H1 (cell line): ENCODE data around the gene BICDL1. TPM values are rescaled to one million over a fixed set of nuclear protein-coding genes. Genes with fewer than 3 reads are reported as not detected.

Source experiments
- CTCF ChIA-PET: fragments of 300-600 bp; sonication (Branson Sonifier 250); formaldehyde crosslinking; loops from one replicate; lab custom pipeline; 2021; ENCODE audit not compliant: partially characterized antibody; lab: Charles Lee
- POLR2A ChIA-PET: fragments of 300-600 bp; sonication (Branson Sonifier 250); formaldehyde crosslinking; loops from one replicate; lab custom pipeline; 2021; ENCODE audit warnings: inconsistent platforms; ENCODE audit not compliant: partially characterized antibody; lab: Charles Lee
- DNase-seq, 2 experiments: peaks; one replicate each; pipeline versions ENCODE4 v3.0.0 to v3.0.0-alpha.2; 2010 to 2022; ENCODE audit warnings: low spot score in 2 of 2, low read depth in 1 of 2, mixed read lengths in 1 of 2
- FAIRE-seq: peaks from 2 replicates; lab custom pipeline; 2011; peaks lifted over from hg19 to GRCh38; lab: Jason Lieb, UNC
- H2AFZ ChIP-seq: 2 replicates; pipeline ENCODE4 v1.8.1; 2012; ENCODE audit warnings: low read length, inconsistent platforms
- H2AK5ac ChIP-seq: 2 replicates; pipeline ENCODE4 v1.6.1; 2013; ENCODE audit warnings: low read depth, low read length
- H2BK120ac ChIP-seq: replicated peaks from 2 replicates; pipeline ENCODE3; 2013; ENCODE audit warnings: low read depth, low read length, inconsistent platforms
- H2BK12ac ChIP-seq: 2 replicates; pipeline ENCODE4 v1.6.1; 2013; ENCODE audit warnings: low read depth, low read length
- H2BK15ac ChIP-seq: 2 replicates; pipeline ENCODE4 v1.6.1; 2013; ENCODE audit warnings: low read length
- H2BK20ac ChIP-seq: 2 replicates; pipeline ENCODE4 v1.6.1; 2013; ENCODE audit warnings: low read length
- H2BK5ac ChIP-seq: 2 replicates; pipeline ENCODE4 v1.6.1; 2013; ENCODE audit warnings: low read depth, low read length
- H3K14ac ChIP-seq: 2 replicates; pipeline ENCODE4 v1.6.1; 2013; ENCODE audit warnings: inconsistent platforms; ENCODE audit not compliant: insufficient read length
- H3K18ac ChIP-seq: 2 replicates; pipeline ENCODE4 v1.6.1; 2013; ENCODE audit warnings: low read length; ENCODE audit errors: extremely low read depth
- H3K23ac ChIP-seq: 2 replicates; pipeline ENCODE4 v1.6.1; 2013; ENCODE audit warnings: inconsistent platforms; ENCODE audit not compliant: insufficient read length
- H3K23me2 ChIP-seq: 2 replicates; pipeline ENCODE4 v1.6.1; 2013; ENCODE audit warnings: low read depth, low read length
- H3K27ac ChIP-seq: 2 replicates; pipeline ENCODE4 v1.6.1; 2011; ENCODE audit warnings: low read depth, low read length, inconsistent platforms
- H3K27me3 ChIP-seq, 4 experiments: replicated peaks in 1 of 4; 1 replicate in 1 of 4; 2 replicates in 3 of 4; pipeline versions ENCODE4 v1.6.1 to v1.8.1; 2011 to 2013; ENCODE audit warnings: low read length in 3 of 4, mild to moderate bottlenecking in 3 of 4, inconsistent platforms in 2 of 4, mixed read lengths in 2 of 4, moderate library complexity in 1 of 4; ENCODE audit not compliant: control insufficient read depth in 3 of 4, insufficient read depth in 3 of 4; ENCODE audit errors: extremely low read depth in 1 of 4
- H3K36me3 ChIP-seq, 4 experiments: 2 replicates each; pipeline versions ENCODE4 v1.6.1 to v1.8.1; 2011 to 2013; ENCODE audit warnings: mild to moderate bottlenecking in 4 of 4, low read length in 3 of 4, moderate library complexity in 2 of 4, control low read depth in 1 of 4, inconsistent platforms in 1 of 4; ENCODE audit not compliant: insufficient read depth in 4 of 4, control insufficient read depth in 2 of 4
- H3K4ac ChIP-seq: replicated peaks from 2 replicates; pipeline ENCODE3; 2013; ENCODE audit warnings: low read length, low read depth, mixed read lengths, inconsistent platforms; ENCODE audit not compliant: insufficient read length
- H3K4me1 ChIP-seq, 4 experiments: replicated peaks in 1 of 4; 1 replicate in 1 of 4; 2 replicates in 3 of 4; pipeline versions ENCODE4 v1.6.1 to v1.8.1; 2011 to 2013; ENCODE audit warnings: low read length in 3 of 4, inconsistent platforms in 2 of 4, mixed read lengths in 1 of 4; ENCODE audit not compliant: insufficient read depth in 4 of 4, control insufficient read depth in 3 of 4
- H3K4me2 ChIP-seq, 2 experiments: 2 replicates each; pipeline versions ENCODE4 v1.6.1 to v1.8.1; 2011 to 2013; ENCODE audit warnings: low read depth in 2 of 2, low read length in 2 of 2, control low read depth in 1 of 2, inconsistent platforms in 1 of 2, mild to moderate bottlenecking in 1 of 2; ENCODE audit not compliant: insufficient read depth in 1 of 2
- H3K4me3 ChIP-seq, 4 experiments: fragments of 200-600, 300-600 bp in 1 of 4; sonication (generic), shearing (Covaris generic), sonication (Bioruptor Twin) in 1 of 4; 2 replicates each; pipeline versions ENCODE4 v1.5.1 to v1.8.1; 2011 to 2016; ENCODE audit warnings: low read length in 4 of 4, low read depth in 3 of 4, control low read depth in 2 of 4, inconsistent platforms in 2 of 4, mild to moderate bottlenecking in 2 of 4, mixed read lengths in 1 of 4, moderate library complexity in 1 of 4; ENCODE audit not compliant: insufficient read depth in 2 of 4; ENCODE audit errors: extremely low read depth in 1 of 4
- H3K56ac ChIP-seq: replicated peaks from 2 replicates; pipeline ENCODE3; 2013; ENCODE audit warnings: low read depth, mild to moderate bottlenecking, mixed read lengths, low read length, inconsistent platforms; ENCODE audit not compliant: insufficient read length
- H3K79me1 ChIP-seq: 2 replicates; pipeline ENCODE4 v1.6.1; 2013; ENCODE audit warnings: low read depth, low read length, control low read depth
- H3K79me2 ChIP-seq, 2 experiments: 2 replicates each; pipeline versions ENCODE4 v1.6.1 to v1.8.1; 2012 to 2013; ENCODE audit warnings: low read length in 2 of 2, mild to moderate bottlenecking in 2 of 2, inconsistent platforms in 1 of 2; ENCODE audit not compliant: insufficient read depth in 2 of 2, control insufficient read depth in 1 of 2
- H3K9ac ChIP-seq, 4 experiments: replicated peaks in 1 of 4; 1 replicate in 1 of 4; 2 replicates in 3 of 4; pipeline versions ENCODE4 v1.6.1 to v1.8.1; 2011 to 2013; ENCODE audit warnings: low read depth in 3 of 4, low read length in 3 of 4, control low read depth in 2 of 4, mild to moderate bottlenecking in 2 of 4, moderate library complexity in 2 of 4, inconsistent platforms in 1 of 4; ENCODE audit errors: extremely low read depth in 1 of 4
- H3K9me3 ChIP-seq, 2 experiments: 2 replicates each; pipeline versions ENCODE4 v1.6.1 to v1.8.1; 2012 to 2013; ENCODE audit warnings: mild to moderate bottlenecking in 2 of 2, moderate library complexity in 2 of 2, control low read depth in 1 of 2, inconsistent platforms in 1 of 2, low read depth in 1 of 2, low read length in 1 of 2, mixed read lengths in 1 of 2; ENCODE audit not compliant: insufficient read depth in 2 of 2
- H4K20me1 ChIP-seq, 2 experiments: replicated peaks in 1 of 2; 2 replicates each; pipeline versions ENCODE3 to v1.8.1; 2011 to 2013; ENCODE audit warnings: inconsistent platforms in 2 of 2, low read length in 2 of 2, mild to moderate bottlenecking in 1 of 2; ENCODE audit not compliant: insufficient read depth in 2 of 2, control insufficient read depth in 1 of 2
- H4K5ac ChIP-seq: 2 replicates; pipeline ENCODE4 v1.6.1; 2013; ENCODE audit warnings: low read length, low read depth, mixed read lengths, inconsistent platforms; ENCODE audit not compliant: insufficient read length
- H4K8ac ChIP-seq: 2 replicates; pipeline ENCODE4 v1.8.0; 2013; ENCODE audit warnings: mild to moderate bottlenecking, moderate library complexity, low read length, inconsistent platforms; ENCODE audit not compliant: insufficient read depth; ENCODE audit errors: extremely low read depth
- H4K91ac ChIP-seq: replicated peaks from 2 replicates; pipeline ENCODE3; 2013; ENCODE audit warnings: low read length, mixed read lengths, inconsistent platforms; ENCODE audit not compliant: insufficient read length
- ATF2 ChIP-seq: IDR thresholded peaks from 2 replicates; pipeline ENCODE4 v1.6.1; 2012; ENCODE audit warnings: low read length, inconsistent platforms
- BRCA1 ChIP-seq: IDR thresholded peaks from 2 replicates; pipeline ENCODE4 v1.6.1; 2012; ENCODE audit warnings: low read depth, low read length, improper control_type of control experiment
- CBX8 ChIP-seq: fragments of 300-800, 300-1000 bp; sonication (generic); IDR thresholded peaks from 2 replicates; pipeline ENCODE4 v1.7.1; 2016; ENCODE audit warnings: low read depth, low read length, borderline replicate concordance
- CHD1 ChIP-seq: IDR thresholded peaks from 2 replicates; pipeline ENCODE4 v1.6.1; 2012; ENCODE audit warnings: low read depth, low read length, improper control_type of control experiment
- CHD2 ChIP-seq: IDR thresholded peaks from 2 replicates; pipeline ENCODE4 v1.6.1; 2012; ENCODE audit warnings: low read length, improper control_type of control experiment
- CTBP2 ChIP-seq: IDR thresholded peaks from 2 replicates; pipeline ENCODE4 v1.7.0; 2011; ENCODE audit warnings: borderline replicate concordance, mild to moderate bottlenecking, moderate library complexity, mixed read lengths, low read length; ENCODE audit not compliant: insufficient read depth, insufficient read length
- EP300 ChIP-seq, 2 experiments: IDR thresholded peaks; 1 replicate in 1 of 2; 2 replicates in 1 of 2; pipeline ENCODE4 v1.6.1; 2011 to 2012; ENCODE audit warnings: low read depth in 2 of 2, low read length in 2 of 2, mild to moderate bottlenecking in 2 of 2, borderline replicate concordance in 1 of 2, inconsistent platforms in 1 of 2, moderate library complexity in 1 of 2
- JUND ChIP-seq: IDR thresholded peaks from 2 replicates; pipeline ENCODE4 v1.6.1; 2011; ENCODE audit warnings: mild to moderate bottlenecking, improper control_type of control experiment, low read length
- RAD21 ChIP-seq, 2 experiments: IDR thresholded peaks in 1 of 2; conservative IDR thresholded peaks in 1 of 2; 2 replicates each; pipeline ENCODE4 v1.6.1; 2011; ENCODE audit warnings: low read depth in 2 of 2, low read length in 2 of 2, improper control_type of control experiment in 1 of 2, inconsistent platforms in 1 of 2, mild to moderate bottlenecking in 1 of 2, moderate library complexity in 1 of 2
- SIX5 ChIP-seq: IDR thresholded peaks from 2 replicates; pipeline ENCODE4 v1.6.1; 2011; ENCODE audit warnings: mild to moderate bottlenecking, low read depth, low read length
- SP1 ChIP-seq: IDR thresholded peaks from 2 replicates; pipeline ENCODE4 v1.6.1; 2011; ENCODE audit warnings: low read depth, low read length
- SP4 ChIP-seq: IDR thresholded peaks from 2 replicates; pipeline ENCODE4 v1.6.1; 2012; ENCODE audit warnings: low read length, inconsistent platforms
- TCF12 ChIP-seq: IDR thresholded peaks from 2 replicates; pipeline ENCODE4 v1.6.1; 2011; ENCODE audit warnings: low read depth, mild to moderate bottlenecking, low read length
- WGBS, 2 experiments: shearing (Covaris generic) in 1 of 2; methylation state at CpG; one replicate each; pipeline versions ENCODE4 v1.1.6 to v1.1.7; 2013 to 2015; ENCODE audit warnings: low lambda C conversion rate in 2 of 2, mixed read lengths in 2 of 2, inconsistent platforms in 1 of 2, low coverage in 1 of 2, missing lambda C conversion rate in 1 of 2; ENCODE audit not compliant: insufficient replicate concordance in 2 of 2, insufficient coverage in 1 of 2, insufficient read length in 1 of 2; ENCODE audit errors: extremely low coverage in 1 of 2, missing lambda C conversion rate in 1 of 2; 5-methylcytosine and 5-hydroxymethylcytosine counted together
- polyA plus RNA-seq, 7 experiments: library from polyadenylated mRNA; depleted of rRNA in 3 of 7; stranded (reverse) in 5 of 7; unstranded in 2 of 7; fragments of >200 nt in 5 of 7; fragments of 200-250 nt in 2 of 7; gene quantifications; 1 replicate in 5 of 7; 2 replicates in 1 of 7; 4 replicates in 1 of 7; pipeline versions ENCODE4 v1.2.1 to v1.2.3, GENCODE V29; 2011 to 2013; ENCODE audit warnings: missing spikeins in 2 of 7, mixed read lengths in 2 of 7
- total RNA-seq: library from RNA; stranded (reverse); fragmentation: NEBNext Ultra II Directional; extraction: Animal tissue kit (Norgen Biotek cat#: 25700); gene quantifications from 2 replicates; pipeline ENCODE4 v1.2.1, GENCODE V29; 2021

The BICDL1 gene
- total and polyA plus RNA-seq, 2 of the 8 experiments (the other 6 are each of a cell fraction or from before 2014, with no cell fraction given) = 17.2 to 25.9 TPM

GRCh38 chr12:120067901-120068300, 78.9 kb downstream of the BICDL1 start:
- no peak overlapping the region for H3K56ac ChIP-seq
- H3K4me2 ChIP-seq = no peak overlapping the region
- DNase-seq = no peak
- no peak overlapping the region for H2BK20ac ChIP-seq
- no peak overlapping the region for H3K4ac ChIP-seq
- no peak overlapping the region for H3K23ac ChIP-seq
- no peak overlapping the region for H2BK120ac ChIP-seq
- CTCF ChIA-PET = interaction anchor here (2.0 kb wide), 1 partner anchor 13 kb away, joined by 7 read pairs; no protein-coding TSS in a partner anchor
- no peaks in the 10 kb centered on the region for H3K27me3 ChIP-seq
- no peak overlapping the region for H2AK5ac ChIP-seq
- H4K5ac ChIP-seq = no peak overlapping the region
- H3K18ac ChIP-seq = no peak overlapping the region
- no peak overlapping the region for H2BK15ac ChIP-seq
- H3K36me3 ChIP-seq = peaks cover 0 to 3% (median 0%) of the 10 kb centered on the region in 4 experiments; a peak in 3 of 8 replicates
- no peaks in the 10 kb centered on the region for H3K79me1 ChIP-seq
- no peak overlapping the region for H4K8ac ChIP-seq
- H2AFZ ChIP-seq = no peak overlapping the region
- POLR2A ChIA-PET = interaction anchor here (0.8 kb wide), 1 partner anchor 133 kb away, joined by 3 read pairs; the partner anchor contains the start of gene RPLP0
- H3K79me2 ChIP-seq = no peaks in the 10 kb centered on the region
- no peaks in the 10 kb centered on the region for H4K20me1 ChIP-seq
- WGBS, 2 experiments = 75% methylated on average over 3 of the region's 3 CpGs; no CpG with 5 or more reads in 1 of the 2 experiments
- no peak overlapping the region for H2BK12ac ChIP-seq
- H3K4me3 ChIP-seq = no peak overlapping the region
- no peak overlapping the region for H4K91ac ChIP-seq
- no peak for FAIRE-seq
- H3K9ac ChIP-seq = no peak overlapping the region
- H3K27ac ChIP-seq = no peak overlapping the region
- no peaks in the 10 kb centered on the region for H3K9me3 ChIP-seq
- no peak overlapping the region for H2BK5ac ChIP-seq
- H3K4me1 ChIP-seq = peaks cover 0 to 4% (median 1%) of the 10 kb centered on the region in 4 experiments; a peak in 2 of 7 replicates
- no peak overlapping the region for H3K14ac ChIP-seq
- no peaks in the 10 kb centered on the region for H3K23me2 ChIP-seq
- no peak for TF ChIP-seq SIX5
- no peak for TF ChIP-seq JUND
- no peak for TF ChIP-seq TCF12
- no peak for TF ChIP-seq ATF2
- TF ChIP-seq EP300 (IDR thresholded peaks at IDR 0.05; ENCODE audit: borderline replicate concordance in 1 of 2, low read depth in 2 of 2, low read length in 2 of 2) = no peak
- no peak for TF ChIP-seq CTBP2
- no peak for TF ChIP-seq RAD21 (IDR thresholded peaks at IDR 0.05 in 1 of 2, conservative IDR thresholded peaks at IDR 0.05 in 1 of 2; ENCODE audit: low read depth in 2 of 2, low read length in 2 of 2)
- no peak for TF ChIP-seq BRCA1
- no peak for TF ChIP-seq CHD2
- no peak for TF ChIP-seq CHD1
- no peak for TF ChIP-seq CBX8
- no peak for TF ChIP-seq SP1
- no peak for TF ChIP-seq SP4
